Central memory CD8-positive, alpha-beta T cell (primary cell): Measurements from ENCODE around the gene CNST.
"Not testable (repeated sequence)": the region's sequence is repeated elsewhere in the genome, so short reads cannot be mapped to it uniquely, and the experiment has no call there.

Experiments used
- ATAC-seq: fragments of 150-1000 bp; cut with Tn5 transposase; replicated peaks from 2 replicates; pipeline ENCODE4 v1.10.0; 2022; ENCODE audit warnings: mild to moderate bottlenecking, moderate FRiP score, moderate number of reproducible peaks; ENCODE audit not compliant: poor library complexity, severe bottlenecking; ENCODE audit errors: extremely low read depth
- DNase-seq, 2 donors: peaks; one replicate each; pipeline ENCODE4 v3.0.0; 2021; ENCODE audit warnings: low spot score in 2 of 2
- H3K27ac Mint-ChIP-seq: one replicate; pipeline ENCODE4 v1.8.0; 2022; ENCODE audit warnings: low read depth, mild to moderate bottlenecking, moderate library complexity, mixed read lengths
- H3K27me3 Mint-ChIP-seq: one replicate; pipeline ENCODE4 v1.8.0; 2022; ENCODE audit warnings: mixed read lengths
- H3K36me3 Mint-ChIP-seq: one replicate; pipeline ENCODE4 v1.8.0; 2022; ENCODE audit warnings: mild to moderate bottlenecking, moderate library complexity, mixed read lengths; ENCODE audit not compliant: insufficient read depth
- H3K4me1 Mint-ChIP-seq: one replicate; pipeline ENCODE4 v1.8.0; 2022; ENCODE audit warnings: mixed read lengths
- H3K4me3 Mint-ChIP-seq: one replicate; pipeline ENCODE4 v1.8.0; 2022; ENCODE audit warnings: mild to moderate bottlenecking, moderate library complexity, mixed read lengths
- H3K9me3 Mint-ChIP-seq: one replicate; pipeline ENCODE4 v1.8.0; 2022; ENCODE audit warnings: mixed read lengths

Gene CNST

GRCh38 chr1:246565751-246566127 is 517 bp upstream of the CNST start:
- Mint-ChIP-seq H3K9me3 (no peaks in the 10 kb centered on the region), H3K36me3 (peaks cover 24% of the 10 kb centered on the region), H3K4me3 (peak overlapping the region; percentile 99), H3K27me3 (no peaks in the 10 kb centered on the region), H3K4me1 (peaks cover 38% of the 10 kb centered on the region), H3K27ac (peak overlapping the region; percentile 98)
- DNase-seq (peak in 1 of 2 donors; percentile 14), ATAC-seq (no peak)

- ATAC-seq, result peak; percentile 37
- no peak for DNase-seq
- peaks cover 45% of the 10 kb centered on the region for H3K4me1 Mint-ChIP-seq
Measured at GRCh38 chr1:246566813-246567645, 773 bp downstream of the CNST start.

GRCh38 chr1:246567646-246568235 is 1.5 kb downstream of the CNST start:
- no peak overlapping the region for H3K27ac Mint-ChIP-seq
- no peaks in the 10 kb centered on the region for H3K9me3 Mint-ChIP-seq
- peaks cover 45% of the 10 kb centered on the region for H3K4me1 Mint-ChIP-seq
- peak overlapping the region; percentile 99 for H3K4me3 Mint-ChIP-seq
- ATAC-seq, result no peak
- H3K36me3 Mint-ChIP-seq, result peaks cover 19% of the 10 kb centered on the region
- H3K27me3 Mint-ChIP-seq, result no peaks in the 10 kb centered on the region
- DNase-seq, result no peak

More at GRCh38 chr1:246566813-246567645, 773 bp downstream of the CNST start:
- peak overlapping the region; percentile 98 for H3K27ac Mint-ChIP-seq
- H3K4me3 Mint-ChIP-seq, result peak overlapping the region; percentile 99
- no peaks in the 10 kb centered on the region for H3K27me3 Mint-ChIP-seq
- H3K9me3 Mint-ChIP-seq, result no peaks in the 10 kb centered on the region
- peaks cover 22% of the 10 kb centered on the region for H3K36me3 Mint-ChIP-seq

GRCh38 chr1:246569248-246570238 is 3.3 kb downstream of the CNST start:
- no peak for DNase-seq
- Mint-ChIP-seq H3K27me3 (no peaks in the 10 kb centered on the region), H3K4me1 (peaks cover 49% of the 10 kb centered on the region), H3K4me3 (peak overlapping the region; percentile 62), H3K27ac (peak overlapping the region; percentile 59), H3K36me3 (peaks cover 13% of the 10 kb centered on the region), H3K9me3 (no peaks in the 10 kb centered on the region)
- ATAC-seq, result no peak

- DNase-seq, H3K27me3 Mint-ChIP-seq, H3K9me3 Mint-ChIP-seq, H3K36me3 Mint-ChIP-seq, ATAC-seq: not testable (repeated sequence)
- H3K4me1 Mint-ChIP-seq, result peaks cover 49% of the 10 kb centered on the region
- H3K27ac Mint-ChIP-seq, result peak overlapping the region; percentile 65
- H3K4me3 Mint-ChIP-seq, result peak overlapping the region; percentile 38
Measured at GRCh38 chr1:246571309-246571708, 5.1 kb downstream of the CNST start.

- Mint-ChIP-seq H3K27me3 (no peaks in the 10 kb centered on the region), H3K36me3 (peaks cover 1% of the 10 kb centered on the region), H3K27ac (no peak overlapping the region), H3K4me1 (peaks cover 46% of the 10 kb centered on the region), H3K4me3 (no peak overlapping the region), H3K9me3 (no peaks in the 10 kb centered on the region)
- no peak for DNase-seq
- ATAC-seq, result no peak
Measured at GRCh38 chr1:246571953-246572352, 5.7 kb downstream of the CNST start.

GRCh38 chr1:246572785-246573184 is 6.5 kb downstream of the CNST start:
- Mint-ChIP-seq H3K36me3 (peaks cover 1% of the 10 kb centered on the region), H3K4me3 (no peak overlapping the region), H3K4me1 (peaks cover 46% of the 10 kb centered on the region), H3K27me3 (no peaks in the 10 kb centered on the region), H3K27ac (no peak overlapping the region), H3K9me3 (no peaks in the 10 kb centered on the region)
- DNase-seq (no peak), ATAC-seq (no peak)

- Mint-ChIP-seq H3K36me3 (peaks cover 1% of the 10 kb centered on the region), H3K9me3 (no peaks in the 10 kb centered on the region), H3K4me3 (no peak overlapping the region), H3K27me3 (no peaks in the 10 kb centered on the region), H3K4me1 (peaks cover 47% of the 10 kb centered on the region), H3K27ac (no peak overlapping the region)
- DNase-seq, result no peak
- ATAC-seq, result no peak
Measured at GRCh38 chr1:246573491-246573890, 7.2 kb downstream of the CNST start.

- DNase-seq, result no peak
- Mint-ChIP-seq H3K9me3 (no peaks in the 10 kb centered on the region), H3K36me3 (peaks cover 3% of the 10 kb centered on the region), H3K27me3 (no peaks in the 10 kb centered on the region), H3K4me1 (peaks cover 35% of the 10 kb centered on the region), H3K4me3 (no peak overlapping the region), H3K27ac (no peak overlapping the region)
- ATAC-seq, result no peak
Measured at GRCh38 chr1:246576709-246577032, 10.4 kb downstream of the CNST start.

- Mint-ChIP-seq H3K9me3 (no peaks in the 10 kb centered on the region), H3K27ac (peak overlapping the region; percentile 22), H3K4me1 (peaks cover 39% of the 10 kb centered on the region), H3K36me3 (peaks cover 3% of the 10 kb centered on the region), H3K4me3 (peak overlapping the region; percentile 21), H3K27me3 (no peaks in the 10 kb centered on the region)
- DNase-seq, result no peak
- no peak for ATAC-seq
Measured at GRCh38 chr1:246577082-246577719, 10.9 kb downstream of the CNST start.

- peaks cover 44% of the 10 kb centered on the region for H3K4me1 Mint-ChIP-seq
- peaks cover 5% of the 10 kb centered on the region for H3K36me3 Mint-ChIP-seq
- H3K4me3 Mint-ChIP-seq, result peak overlapping the region; percentile 21
Measured at GRCh38 chr1:246577720-246578106, 11.5 kb downstream of the CNST start.

GRCh38 chr1:246579818-246580217 is 13.6 kb downstream of the CNST start:
- H3K4me1 Mint-ChIP-seq, result peaks cover 56% of the 10 kb centered on the region
- H3K9me3 Mint-ChIP-seq, result no peaks in the 10 kb centered on the region
- no peak overlapping the region for H3K27ac Mint-ChIP-seq
- peaks cover 16% of the 10 kb centered on the region for H3K36me3 Mint-ChIP-seq
- H3K4me3 Mint-ChIP-seq, result no peak overlapping the region
- no peaks in the 10 kb centered on the region for H3K27me3 Mint-ChIP-seq
- ATAC-seq (no peak), DNase-seq (no peak)

More at GRCh38 chr1:246577720-246578106, 11.5 kb downstream of the CNST start:
- Mint-ChIP-seq H3K27ac (peak overlapping the region; percentile 22), H3K27me3 (no peaks in the 10 kb centered on the region), H3K9me3 (no peaks in the 10 kb centered on the region)
- DNase-seq (no peak), ATAC-seq (no peak)
